Prostate gland (tissue), 2 donors: ENCODE data around the gene CHIT1. TPM values are rescaled to one million over a fixed set of nuclear protein-coding genes. Genes with fewer than 3 reads are reported as not detected.

Experiments used
- DNase-seq: peaks from one replicate; pipeline ENCODE4 v3.0.0-alpha.2; 2019; ENCODE audit warnings: low spot score
- H3K27ac ChIP-seq, 2 donors: fragments of 200-600 bp; sonication (generic); 2 replicates each; pipeline ENCODE4 v1.5.1; 2017 to 2019
- H3K27me3 ChIP-seq: fragments of 200-600 bp; sonication (generic); replicated peaks from 2 replicates; pipeline ENCODE4 v1.5.1; 2019; ENCODE audit not compliant: insufficient read depth
- H3K36me3 ChIP-seq, 2 donors: fragments of 200-600 bp; sonication (generic); 1 replicate in 1 of 2; 2 replicates in 1 of 2; pipeline versions ENCODE4 v1.5.1 to v1.8.1; 2017 to 2019
- H3K4me1 ChIP-seq: fragments of 200-600 bp; sonication (generic); replicated peaks from 2 replicates; pipeline ENCODE4 v1.5.1; 2019
- H3K4me3 ChIP-seq, 2 donors: fragments of 200-600 bp; sonication (generic); 2 replicates each; pipeline ENCODE4 v1.5.1; 2017 to 2019
- H3K9me3 ChIP-seq: fragments of 200-600 bp; sonication (generic); 2 replicates; pipeline ENCODE4 v1.5.1; 2017
- POLR2A ChIP-seq: fragments of 450-650 bp; IDR thresholded peaks from one replicate; pipeline ENCODE4 v1.6.1; 2016; ENCODE audit warnings: antibody characterized with exemption, mild to moderate bottlenecking
- POLR2AphosphoS5 ChIP-seq: sonication (generic); formaldehyde crosslinking; IDR thresholded peaks from one replicate; pipeline ENCODE4 v1.6.1; 2017; ENCODE audit warnings: antibody characterized with exemption
- WGBS: methylation state at CpG from one replicate; pipeline ENCODE4 v1.1.5; 2018; 5-methylcytosine and 5-hydroxymethylcytosine counted together
- intact Hi-C: fragments of 100-400 bp; cut with DNase I; formaldehyde crosslinking; loops from one replicate; pipeline ENCODE4 v1.14.2; 2022
- total RNA-seq, 2 donors: library from RNA; depleted of rRNA; stranded (reverse); fragments of >200 nt; gene quantifications; one replicate each; pipeline ENCODE4 v1.1.0, GENCODE V29; 2016
- TF ChIP-seq, protein P1 (sequence below), 4 experiments: fragments of 200-600 bp in 2 of 4; fragments of 450-650 bp in 2 of 4; sonication (generic) in 2 of 4; IDR thresholded peaks; 1 replicate in 3 of 4; 2 replicates in 1 of 4; pipeline ENCODE4 v1.5.1; 2016 to 2019; ENCODE audit warnings: antibody characterized with exemption in 4 of 4, mild to moderate bottlenecking in 2 of 4, moderate library complexity in 2 of 4

Gene CHIT1
- total RNA-seq, 2 donors from 2014 or later: 1.5 TPM; not detected in 1

DNA sequence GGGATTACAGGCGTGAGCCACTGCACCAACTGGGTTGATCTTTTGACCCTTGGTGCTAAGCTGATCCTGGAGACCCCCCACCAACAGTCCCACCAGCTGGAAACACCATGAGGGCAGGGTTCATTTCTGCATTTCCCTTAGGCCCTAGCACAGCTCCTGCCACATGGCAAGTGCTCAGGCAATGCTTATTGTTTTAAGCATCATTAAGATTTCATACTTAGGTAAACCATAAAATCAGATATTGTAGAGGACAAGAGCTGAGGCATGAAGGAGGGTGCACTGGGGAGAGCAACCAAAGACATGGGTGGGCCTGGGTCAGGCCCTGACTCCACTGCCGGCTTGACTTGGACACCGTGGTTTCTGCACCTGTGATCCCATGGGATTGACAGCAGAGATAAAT lies 17.7 kb downstream of the CHIT1 start:
- intact Hi-C loops: no loop called here
- TF ChIP-seq, protein P1, sequence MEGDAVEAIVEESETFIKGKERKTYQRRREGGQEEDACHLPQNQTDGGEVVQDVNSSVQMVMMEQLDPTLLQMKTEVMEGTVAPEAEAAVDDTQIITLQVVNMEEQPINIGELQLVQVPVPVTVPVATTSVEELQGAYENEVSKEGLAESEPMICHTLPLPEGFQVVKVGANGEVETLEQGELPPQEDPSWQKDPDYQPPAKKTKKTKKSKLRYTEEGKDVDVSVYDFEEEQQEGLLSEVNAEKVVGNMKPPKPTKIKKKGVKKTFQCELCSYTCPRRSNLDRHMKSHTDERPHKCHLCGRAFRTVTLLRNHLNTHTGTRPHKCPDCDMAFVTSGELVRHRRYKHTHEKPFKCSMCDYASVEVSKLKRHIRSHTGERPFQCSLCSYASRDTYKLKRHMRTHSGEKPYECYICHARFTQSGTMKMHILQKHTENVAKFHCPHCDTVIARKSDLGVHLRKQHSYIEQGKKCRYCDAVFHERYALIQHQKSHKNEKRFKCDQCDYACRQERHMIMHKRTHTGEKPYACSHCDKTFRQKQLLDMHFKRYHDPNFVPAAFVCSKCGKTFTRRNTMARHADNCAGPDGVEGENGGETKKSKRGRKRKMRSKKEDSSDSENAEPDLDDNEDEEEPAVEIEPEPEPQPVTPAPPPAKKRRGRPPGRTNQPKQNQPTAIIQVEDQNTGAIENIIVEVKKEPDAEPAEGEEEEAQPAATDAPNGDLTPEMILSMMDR (IDR thresholded peaks at IDR 0.05): no peak

DNA sequence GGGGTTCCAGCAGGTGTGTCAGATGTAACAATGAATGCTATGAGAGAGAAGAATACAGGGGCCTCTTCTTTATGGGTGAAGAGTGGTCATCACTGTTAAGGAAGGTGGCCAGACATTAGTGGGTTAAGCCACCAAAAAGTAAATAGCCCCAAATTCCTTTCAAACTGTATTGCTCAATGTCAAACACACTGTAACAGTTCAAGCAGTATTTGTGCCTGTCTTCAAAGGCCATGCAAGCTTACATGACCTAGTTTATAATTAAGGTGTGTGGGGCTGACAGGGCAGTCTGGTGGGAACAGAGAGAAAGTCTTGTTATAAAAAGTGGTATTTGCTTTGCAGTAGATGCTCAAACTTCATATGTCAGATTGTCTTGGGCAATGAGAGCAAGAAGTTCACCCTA lies 18.5 kb downstream of the CHIT1 start:
- H3K4me3 ChIP-seq: no peak overlapping the region
- no peak for DNase-seq
- intact Hi-C loops: no loop called here
- no peaks in the 10 kb centered on the region for H3K4me1 ChIP-seq
- no peak overlapping the region for H3K27ac ChIP-seq
- TF ChIP-seq, protein P1 (IDR thresholded peaks at IDR 0.05): no peak
- TF ChIP-seq POLR2A: no peak
- no peak for TF ChIP-seq POLR2AphosphoS5
- no peaks in the 10 kb centered on the region for H3K9me3 ChIP-seq
- no peaks in the 10 kb centered on the region for H3K27me3 ChIP-seq
- H3K36me3 ChIP-seq: no peaks in the 10 kb centered on the region

More for the DNA sequence above, 17.7 kb downstream of the CHIT1 start:
- Histone ChIP-seq H3K4me3 (no peak overlapping the region), H3K4me1 (no peaks in the 10 kb centered on the region), H3K27ac (no peak overlapping the region), H3K9me3 (no peaks in the 10 kb centered on the region), H3K36me3 (no peaks in the 10 kb centered on the region), H3K27me3 (no peaks in the 10 kb centered on the region)
- 89% methylated on average over 3 of the region's 3 CpGs for WGBS
- DNase-seq: no peak

DNA sequence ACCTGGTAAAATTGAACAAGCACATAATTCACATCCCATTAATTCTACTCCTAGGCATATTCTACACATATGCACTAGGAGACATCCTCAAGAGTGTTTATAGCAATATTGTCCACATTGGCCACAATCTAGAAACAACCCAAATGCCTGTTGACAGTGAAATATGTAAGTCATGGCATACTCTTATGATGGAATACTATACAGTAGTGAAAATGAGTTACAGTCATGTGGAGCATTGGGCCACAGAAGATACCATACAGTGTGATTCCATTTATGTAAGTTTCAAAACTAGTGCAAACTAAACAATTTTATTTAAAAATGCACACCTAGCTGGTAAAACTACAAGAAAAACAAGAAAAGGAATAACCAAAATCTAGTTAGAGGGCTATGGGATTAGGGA lies 19.1 kb downstream of the CHIT1 start:
- no peaks in the 10 kb centered on the region for H3K9me3 ChIP-seq
- no peaks in the 10 kb centered on the region for H3K36me3 ChIP-seq
- H3K27me3 ChIP-seq: no peaks in the 10 kb centered on the region
- H3K27ac ChIP-seq: no peak overlapping the region
- DNase-seq: no peak
- TF ChIP-seq POLR2AphosphoS5: no peak
- TF ChIP-seq, protein P1 (IDR thresholded peaks at IDR 0.05): no peak
- TF ChIP-seq POLR2A: no peak
- no peaks in the 10 kb centered on the region for H3K4me1 ChIP-seq
- intact Hi-C loops: no loop called here
- H3K4me3 ChIP-seq: no peak overlapping the region

DNA sequence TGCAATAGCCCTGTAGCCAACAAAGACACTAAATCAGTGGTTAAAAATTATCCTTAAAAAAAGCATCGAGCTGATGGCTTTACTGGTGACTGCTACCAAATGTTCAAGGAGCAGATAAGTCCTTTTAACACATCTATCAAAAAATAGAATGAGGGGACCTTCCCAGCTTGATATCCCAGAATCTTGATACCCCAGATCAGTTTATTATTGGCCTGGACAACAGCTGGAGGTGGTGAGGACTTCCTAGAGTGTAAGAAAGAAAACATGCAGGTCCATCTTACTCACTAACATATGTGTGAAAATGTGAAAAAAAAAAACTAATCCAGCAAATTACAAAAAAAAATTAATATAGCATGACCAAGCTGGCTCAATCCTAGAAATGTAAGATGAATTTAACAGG lies 21.3 kb downstream of the CHIT1 start:
- H3K9me3 ChIP-seq: no peaks in the 10 kb centered on the region
- no peaks in the 10 kb centered on the region for H3K4me1 ChIP-seq
- H3K27me3 ChIP-seq: no peaks in the 10 kb centered on the region
- H3K27ac ChIP-seq: no peak overlapping the region
- DNase-seq: no peak
- intact Hi-C loops: no loop called here
- TF ChIP-seq, protein P1 (IDR thresholded peaks at IDR 0.05): no peak
- no peak for TF ChIP-seq POLR2AphosphoS5
- TF ChIP-seq POLR2A: no peak
- no peak overlapping the region for H3K4me3 ChIP-seq
- H3K36me3 ChIP-seq: no peaks in the 10 kb centered on the region
- 88% methylated on average over 1 of the region's 1 CpG for WGBS

DNA sequence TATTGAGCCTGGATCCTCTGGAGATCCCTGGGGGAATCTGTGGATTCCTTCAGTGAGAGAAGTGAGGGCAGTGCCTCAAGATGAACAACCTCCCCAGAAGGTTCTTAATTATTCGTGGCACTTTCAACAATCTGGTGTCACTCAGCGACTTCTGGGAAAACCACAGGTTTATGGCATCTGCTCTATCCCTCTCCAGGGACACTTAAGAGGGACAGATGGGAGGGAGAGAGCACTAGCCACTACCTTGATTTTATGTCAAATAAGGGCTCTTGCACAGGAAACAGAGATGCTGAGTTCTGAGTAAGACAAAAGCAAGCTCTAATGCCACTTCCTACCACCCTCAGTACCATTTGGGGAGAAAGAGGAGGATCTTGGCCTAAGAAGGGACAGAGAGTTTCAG lies 21.7 kb downstream of the CHIT1 start:
- intact Hi-C loops: no loop called here
- 55% methylated on average over 2 of the region's 2 CpGs for WGBS
- no peak overlapping the region for H3K27ac ChIP-seq
- DNase-seq: no peak
- no peaks in the 10 kb centered on the region for H3K27me3 ChIP-seq
- H3K4me1 ChIP-seq: no peaks in the 10 kb centered on the region
- no peaks in the 10 kb centered on the region for H3K36me3 ChIP-seq
- H3K9me3 ChIP-seq: no peaks in the 10 kb centered on the region
- H3K4me3 ChIP-seq: no peak overlapping the region
- TF ChIP-seq POLR2AphosphoS5: no peak
- TF ChIP-seq, protein P1 (IDR thresholded peaks at IDR 0.05): no peak
- TF ChIP-seq POLR2A: no peak
